ENCODE measurements around the gene DPYSL4.
"Not testable (repeated sequence)": the region's sequence is repeated elsewhere in the genome, so short reads cannot be mapped to it uniquely, and the experiment has no call there.

Gene DPYSL4

DNA sequence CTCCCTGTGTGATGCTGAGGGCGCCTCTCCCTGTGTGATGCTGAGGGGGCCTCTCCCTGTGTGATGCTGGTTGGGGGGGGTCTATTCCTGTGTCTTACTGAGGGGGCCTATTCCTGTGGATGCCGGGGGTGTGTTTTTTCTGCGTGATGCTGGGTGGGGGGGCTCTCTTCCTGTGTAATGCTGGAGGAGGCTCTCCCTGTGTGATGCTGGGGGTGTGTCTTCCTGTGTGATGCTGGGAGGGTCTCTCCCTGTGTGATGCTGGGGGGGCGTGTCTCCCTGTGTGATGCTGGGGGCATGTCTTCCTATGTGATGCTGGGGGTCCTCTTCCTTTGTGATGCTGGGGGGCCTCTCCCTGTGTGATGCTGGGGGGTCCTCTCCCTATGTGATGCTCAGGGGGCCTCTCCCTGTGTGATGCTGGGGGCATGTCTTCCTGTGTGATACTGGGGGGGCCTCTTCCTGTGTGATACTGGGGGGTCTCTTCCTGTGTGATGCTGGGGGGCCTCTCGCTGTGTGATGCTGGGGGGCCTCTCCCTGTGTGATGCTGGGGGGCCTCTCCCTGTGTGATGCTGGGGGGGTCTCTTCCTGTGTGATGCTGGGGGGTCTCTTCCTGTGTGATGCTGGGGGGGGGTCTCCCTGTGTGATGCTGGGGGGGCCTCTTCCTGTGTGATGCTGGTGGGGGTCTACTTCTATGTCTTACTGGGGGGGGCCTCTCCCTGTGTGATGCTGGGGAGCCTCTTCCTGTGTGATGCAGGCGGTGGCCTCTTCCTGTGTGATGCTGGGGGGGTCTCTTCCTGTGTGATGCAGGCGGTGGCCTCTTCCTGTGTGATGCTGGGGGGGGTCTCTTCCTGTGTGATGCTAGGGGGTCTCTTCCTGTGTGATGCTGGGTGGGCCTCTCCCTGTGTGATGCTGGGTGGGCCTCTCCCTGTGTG, 27.2 kb upstream of the DPYSL4 start:
- not testable (repeated sequence) for H3K9me3 ChIP-seq (replicated peaks; ENCODE audit: low read length); H3K4me3 ChIP-seq (ENCODE audit: low read length); H3K9ac ChIP-seq (ENCODE audit: low read depth, low read length); H3K4me2 ChIP-seq (ENCODE audit: low read length); H3K4me1 ChIP-seq (ENCODE audit: control insufficient read depth, insufficient read depth, low read length); H3K27me3 ChIP-seq (ENCODE audit: control insufficient read depth, insufficient read depth, low read length); H3K36me3 ChIP-seq (ENCODE audit: insufficient read depth, low read length)

DNA sequence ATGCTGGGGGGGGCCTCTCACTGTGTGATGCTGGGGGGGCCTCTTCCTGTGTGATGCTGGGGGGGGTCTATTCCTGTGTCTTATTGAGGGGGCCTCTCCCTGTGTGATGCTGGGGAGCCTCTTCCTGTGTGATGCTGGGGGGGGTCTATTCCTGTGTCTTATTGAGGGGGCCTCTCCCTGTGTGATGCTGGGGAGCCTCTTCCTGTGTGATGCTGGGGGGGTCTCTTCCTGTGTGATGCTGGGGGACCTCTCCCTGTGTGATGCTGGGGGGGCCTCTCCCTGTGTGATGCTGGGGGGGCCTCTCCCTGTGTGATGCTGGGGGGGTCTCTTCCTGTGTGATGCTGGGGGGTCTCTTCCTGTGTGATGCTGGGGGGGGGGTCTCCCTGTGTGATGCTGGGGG, 26.5 kb upstream of the DPYSL4 start:
- H3K4me2 ChIP-seq (ENCODE audit: low read length); H3K36me3 ChIP-seq (ENCODE audit: insufficient read depth, low read length); H3K4me3 ChIP-seq (ENCODE audit: low read length); H3K9me3 ChIP-seq (replicated peaks; ENCODE audit: low read length); H3K4me1 ChIP-seq (ENCODE audit: control insufficient read depth, insufficient read depth, low read length); H3K27me3 ChIP-seq (ENCODE audit: control insufficient read depth, insufficient read depth, low read length); H3K9ac ChIP-seq (ENCODE audit: low read depth, low read length): not testable (repeated sequence)

DNA sequence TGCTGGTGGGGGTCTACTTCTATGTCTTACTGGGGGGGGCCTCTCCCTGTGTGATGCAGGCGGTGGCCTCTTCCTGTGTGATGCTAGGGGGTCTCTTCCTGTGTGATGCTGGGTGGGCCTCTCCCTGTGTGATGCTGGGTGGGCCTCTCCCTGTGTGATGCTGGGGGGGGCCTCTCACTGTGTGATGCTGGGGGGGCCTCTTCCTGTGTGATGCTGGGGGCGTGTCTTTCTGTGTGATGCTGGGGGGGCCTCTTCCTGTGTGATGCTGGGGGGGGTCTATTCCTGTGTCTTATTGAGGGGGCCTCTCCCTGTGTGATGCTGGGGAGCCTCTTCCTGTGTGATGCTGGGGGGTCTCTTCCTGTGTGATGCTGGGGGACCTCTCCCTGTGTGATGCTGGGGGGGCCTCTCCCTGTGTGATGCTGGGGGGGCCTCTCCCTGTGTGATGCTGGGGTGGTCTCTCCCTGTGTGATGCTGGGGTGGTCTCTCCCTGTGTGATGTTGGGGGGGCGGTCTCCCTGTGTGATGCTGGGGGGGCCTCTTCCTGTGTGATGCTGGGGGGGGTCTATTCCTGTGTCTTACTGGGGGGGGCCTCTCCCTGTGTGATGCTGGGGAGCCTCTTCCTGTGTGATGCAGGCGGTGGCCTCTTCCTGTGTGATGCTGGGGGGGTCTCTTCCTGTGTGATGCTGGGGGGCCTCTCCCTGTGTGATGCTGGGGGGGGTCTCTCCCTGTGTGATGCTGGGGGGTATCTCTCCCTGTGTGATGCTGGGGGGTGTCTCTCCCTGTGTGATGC, 25.7 kb upstream of the DPYSL4 start:
- H3K9ac ChIP-seq (ENCODE audit: low read depth, low read length); H3K4me3 ChIP-seq (ENCODE audit: low read length); H3K4me1 ChIP-seq (ENCODE audit: control insufficient read depth, insufficient read depth, low read length); H3K9me3 ChIP-seq (replicated peaks; ENCODE audit: low read length); H3K4me2 ChIP-seq (ENCODE audit: low read length); H3K36me3 ChIP-seq (ENCODE audit: insufficient read depth, low read length); H3K27me3 ChIP-seq (ENCODE audit: control insufficient read depth, insufficient read depth, low read length): not testable (repeated sequence)

DNA sequence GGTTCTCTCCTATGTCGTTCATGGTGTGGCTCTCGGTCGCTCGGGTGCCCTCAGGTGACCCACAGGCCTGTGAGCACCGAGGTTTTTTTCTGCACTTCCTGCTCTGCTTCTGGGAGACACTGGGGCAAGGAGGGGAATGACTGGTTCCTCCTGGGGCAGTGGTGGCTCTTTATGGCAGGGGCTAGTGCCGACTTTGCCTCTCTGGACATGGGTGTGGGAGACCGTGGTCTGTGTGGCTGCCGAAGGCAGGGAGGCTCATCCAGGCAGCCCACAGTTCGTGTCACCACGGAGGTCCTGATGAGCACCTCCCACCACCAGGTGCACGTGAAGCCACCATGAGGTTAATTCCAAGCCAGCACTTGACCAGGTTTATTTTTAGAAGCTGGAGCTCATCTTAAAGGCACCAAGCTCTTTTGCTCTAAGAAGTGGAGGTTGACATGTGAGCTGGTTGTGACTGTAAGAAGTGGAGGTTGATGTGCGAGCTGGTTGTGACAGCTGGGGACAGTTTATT, 24.7 kb upstream of the DPYSL4 start:
- Histone ChIP-seq H3K9me3 (replicated peaks; ENCODE audit: low read length) (no peaks in the 10 kb centered on the region), H3K9ac (ENCODE audit: low read depth, low read length) (no peak overlapping the region), H3K4me2 (ENCODE audit: low read length) (no peak overlapping the region), H3K4me1 (ENCODE audit: control insufficient read depth, insufficient read depth, low read length) (no peaks in the 10 kb centered on the region), H3K27me3 (ENCODE audit: control insufficient read depth, insufficient read depth, low read length) (peaks cover 5% of the 10 kb centered on the region), H3K4me3 (ENCODE audit: low read length) (no peak overlapping the region), H3K36me3 (ENCODE audit: insufficient read depth, low read length) (no peaks in the 10 kb centered on the region)

DNA sequence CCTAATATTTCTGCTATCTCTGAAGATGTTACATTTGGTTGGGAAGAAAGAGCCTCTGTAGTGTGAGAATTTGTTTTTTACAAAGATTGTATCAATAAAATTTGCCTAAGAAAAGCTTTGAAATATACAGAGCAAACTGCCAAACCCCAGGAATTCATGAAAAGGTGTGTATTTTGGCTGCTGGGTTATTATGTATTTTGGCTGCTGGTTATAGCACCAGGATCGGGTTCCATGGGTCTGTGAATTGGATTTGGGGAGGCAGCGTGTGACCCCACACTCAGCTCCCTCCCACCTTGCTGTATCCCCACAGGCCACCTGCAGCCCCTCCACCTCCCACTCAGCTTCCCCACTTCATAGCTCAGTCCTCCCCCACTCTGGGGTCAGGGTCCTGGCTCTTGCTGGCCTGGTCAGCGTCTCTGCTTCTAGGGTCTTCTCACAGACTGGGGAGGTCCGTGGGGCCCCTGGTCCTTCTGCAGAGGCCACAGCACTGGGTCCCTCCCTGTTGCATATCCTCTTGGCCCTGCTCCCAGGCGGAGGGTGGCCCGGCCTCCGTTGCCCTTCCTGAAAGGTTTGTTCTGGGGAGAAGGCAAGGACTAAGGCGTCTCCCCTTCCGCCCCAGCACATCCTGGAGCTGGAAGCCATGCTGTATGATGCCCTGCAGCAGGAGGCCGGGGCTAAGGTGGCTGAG, 24.0 kb upstream of the DPYSL4 start:
- Histone ChIP-seq H3K4me1 (ENCODE audit: control insufficient read depth, insufficient read depth, low read length) (no peaks in the 10 kb centered on the region), H3K27me3 (ENCODE audit: control insufficient read depth, insufficient read depth, low read length) (peaks cover 4% of the 10 kb centered on the region), H3K9ac (ENCODE audit: low read depth, low read length) (no peak overlapping the region), H3K4me2 (ENCODE audit: low read length) (no peak overlapping the region), H3K4me3 (ENCODE audit: low read length) (no peak overlapping the region), H3K9me3 (replicated peaks; ENCODE audit: low read length) (no peaks in the 10 kb centered on the region), H3K36me3 (ENCODE audit: insufficient read depth, low read length) (no peaks in the 10 kb centered on the region)

DNA sequence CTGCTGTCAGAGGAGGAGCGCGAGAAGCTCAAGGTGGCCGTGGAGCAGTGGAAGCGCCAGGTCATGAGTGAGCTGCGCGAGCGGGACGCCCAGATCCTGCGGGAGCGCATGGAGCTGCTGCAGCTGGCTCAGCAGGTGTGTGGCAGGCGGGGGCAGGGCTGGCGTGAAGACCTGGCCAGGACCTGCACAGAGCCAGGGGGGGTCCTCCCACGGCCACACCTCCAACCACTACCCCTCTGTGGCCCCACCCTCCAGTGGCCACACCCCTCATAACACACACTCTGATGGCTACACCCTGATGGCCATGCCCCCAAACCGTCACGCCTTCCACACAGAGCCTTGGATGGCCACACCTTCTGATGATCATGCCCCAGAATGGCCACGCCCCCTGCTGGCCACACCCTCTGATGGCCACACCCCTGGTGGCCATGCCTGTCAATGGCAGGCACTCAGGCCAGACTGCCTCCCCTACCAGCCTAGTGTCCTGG, 23.4 kb upstream of the DPYSL4 start:
- no peaks in the 10 kb centered on the region for H3K9me3 ChIP-seq (replicated peaks; ENCODE audit: low read length)
- peaks cover 4% of the 10 kb centered on the region for H3K27me3 ChIP-seq (ENCODE audit: control insufficient read depth, insufficient read depth, low read length)
- no peaks in the 10 kb centered on the region for H3K4me1 ChIP-seq (ENCODE audit: control insufficient read depth, insufficient read depth, low read length)
- no peaks in the 10 kb centered on the region for H3K36me3 ChIP-seq (ENCODE audit: insufficient read depth, low read length)
- no peak overlapping the region for H3K4me3 ChIP-seq (ENCODE audit: low read length)
- no peak overlapping the region for H3K4me2 ChIP-seq (ENCODE audit: low read length)
- no peak overlapping the region for H3K9ac ChIP-seq (ENCODE audit: low read depth, low read length)

DNA sequence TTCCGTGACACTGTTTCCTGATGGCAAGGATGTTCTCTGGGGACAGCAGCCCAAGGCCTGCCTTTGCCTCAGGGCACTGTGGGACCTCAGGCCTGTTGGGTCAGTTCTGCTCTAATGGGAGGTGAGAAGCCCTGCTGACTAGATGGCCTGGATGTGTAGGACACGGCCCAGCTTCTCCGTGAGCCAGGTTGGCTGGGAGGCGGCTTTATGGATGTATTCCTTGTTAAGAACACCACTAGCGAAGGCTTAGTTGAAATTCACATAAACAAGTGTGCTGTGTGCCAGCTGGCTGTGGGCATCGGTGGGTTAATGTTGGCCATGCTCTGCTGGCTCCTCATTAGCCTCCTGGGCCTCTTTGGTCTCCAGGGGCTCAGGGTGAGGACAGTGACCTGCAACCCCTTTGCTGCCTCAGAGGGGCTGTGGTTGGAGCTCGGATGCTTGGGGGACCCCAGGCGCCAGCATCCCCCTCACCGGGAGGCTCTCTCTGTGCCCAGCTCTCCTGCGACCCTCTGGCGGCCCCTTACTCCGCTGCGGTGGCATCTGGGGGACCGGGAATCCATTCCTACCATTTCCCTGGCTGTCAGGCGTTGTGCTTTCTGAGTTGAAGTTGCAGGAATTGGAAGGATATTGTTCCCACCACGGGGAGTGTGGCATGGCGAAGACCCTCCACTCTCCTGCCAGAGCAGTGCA, 22.8 kb upstream of the DPYSL4 start:
- Histone ChIP-seq H3K9me3 (replicated peaks; ENCODE audit: low read length) (no peaks in the 10 kb centered on the region), H3K4me3 (ENCODE audit: low read length) (no peak overlapping the region), H3K9ac (ENCODE audit: low read depth, low read length) (no peak overlapping the region), H3K27me3 (ENCODE audit: control insufficient read depth, insufficient read depth, low read length) (peaks cover 4% of the 10 kb centered on the region), H3K36me3 (ENCODE audit: insufficient read depth, low read length) (no peaks in the 10 kb centered on the region), H3K4me2 (ENCODE audit: low read length) (no peak overlapping the region), H3K4me1 (ENCODE audit: control insufficient read depth, insufficient read depth, low read length) (no peaks in the 10 kb centered on the region)

DNA sequence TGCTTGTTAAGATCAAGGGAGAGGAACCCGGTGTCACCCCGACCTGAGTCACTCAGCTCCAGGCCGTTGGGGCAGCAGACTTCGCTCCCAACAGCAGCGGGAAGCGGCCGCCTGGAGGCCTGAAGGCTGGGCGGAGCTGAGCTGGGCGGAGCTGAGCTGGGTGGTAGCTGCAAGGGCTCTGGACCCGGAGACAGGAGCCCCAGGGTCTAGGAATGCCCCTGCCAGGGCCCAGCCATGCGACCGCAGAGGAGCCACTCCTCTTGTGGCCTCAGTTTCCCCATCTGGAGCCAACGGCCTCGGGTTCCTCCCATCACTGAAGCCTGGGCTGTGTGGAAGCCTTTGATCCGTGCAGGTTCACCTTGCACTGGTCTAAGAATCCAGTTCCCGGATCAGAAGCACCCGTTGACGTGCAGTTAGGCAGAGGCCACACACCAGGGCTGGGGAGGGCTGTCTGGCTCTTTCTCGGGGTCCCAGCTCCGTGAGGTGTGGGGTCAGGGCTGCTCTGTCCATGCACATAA, 21.9 kb upstream of the DPYSL4 start:
- no peak overlapping the region for H3K9ac ChIP-seq (ENCODE audit: low read depth, low read length)
- no peak overlapping the region for H3K4me3 ChIP-seq (ENCODE audit: low read length)
- H3K4me2 ChIP-seq (ENCODE audit: low read length) = no peak overlapping the region
- no peaks in the 10 kb centered on the region for H3K36me3 ChIP-seq (ENCODE audit: insufficient read depth, low read length)
- H3K27me3 ChIP-seq (ENCODE audit: control insufficient read depth, insufficient read depth, low read length) = peaks cover 4% of the 10 kb centered on the region
- H3K4me1 ChIP-seq (ENCODE audit: control insufficient read depth, insufficient read depth, low read length) = no peaks in the 10 kb centered on the region
- H3K9me3 ChIP-seq (replicated peaks; ENCODE audit: low read length) = no peaks in the 10 kb centered on the region

DNA sequence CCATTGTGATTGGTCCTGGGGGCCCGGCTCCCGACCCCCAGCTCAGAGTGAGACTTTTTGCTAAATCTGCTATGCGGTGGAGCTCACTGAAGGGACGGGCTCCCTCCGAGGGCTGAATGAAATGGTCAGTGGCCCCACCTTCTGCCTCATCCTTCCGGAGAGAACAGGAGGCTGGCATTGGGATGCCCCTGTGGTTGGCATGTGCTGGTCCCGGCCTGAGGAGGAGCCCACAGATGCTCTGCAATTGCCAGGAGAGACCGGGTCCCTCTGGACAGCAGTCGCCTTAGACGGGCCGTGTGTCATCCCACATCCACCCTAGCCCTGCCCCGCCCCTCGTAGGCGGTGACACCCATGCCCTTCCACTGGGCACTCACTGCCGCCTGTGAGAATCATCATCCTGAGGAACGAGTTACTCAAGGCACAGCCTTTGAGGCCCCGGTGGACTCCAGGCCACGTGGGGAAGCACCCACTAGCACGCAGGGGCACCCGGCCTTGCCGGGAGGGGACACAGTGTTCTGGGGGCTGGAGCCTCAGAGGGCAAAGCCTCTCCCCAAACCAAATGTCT, 21.2 kb upstream of the DPYSL4 start:
- Histone ChIP-seq H3K4me2 (ENCODE audit: low read length) (no peak overlapping the region), H3K4me3 (ENCODE audit: low read length) (no peak overlapping the region), H3K9me3 (replicated peaks; ENCODE audit: low read length) (no peaks in the 10 kb centered on the region), H3K4me1 (ENCODE audit: control insufficient read depth, insufficient read depth, low read length) (no peaks in the 10 kb centered on the region), H3K36me3 (ENCODE audit: insufficient read depth, low read length) (no peaks in the 10 kb centered on the region), H3K9ac (ENCODE audit: low read depth, low read length) (no peak overlapping the region), H3K27me3 (ENCODE audit: control insufficient read depth, insufficient read depth, low read length) (peaks cover 4% of the 10 kb centered on the region)

DNA sequence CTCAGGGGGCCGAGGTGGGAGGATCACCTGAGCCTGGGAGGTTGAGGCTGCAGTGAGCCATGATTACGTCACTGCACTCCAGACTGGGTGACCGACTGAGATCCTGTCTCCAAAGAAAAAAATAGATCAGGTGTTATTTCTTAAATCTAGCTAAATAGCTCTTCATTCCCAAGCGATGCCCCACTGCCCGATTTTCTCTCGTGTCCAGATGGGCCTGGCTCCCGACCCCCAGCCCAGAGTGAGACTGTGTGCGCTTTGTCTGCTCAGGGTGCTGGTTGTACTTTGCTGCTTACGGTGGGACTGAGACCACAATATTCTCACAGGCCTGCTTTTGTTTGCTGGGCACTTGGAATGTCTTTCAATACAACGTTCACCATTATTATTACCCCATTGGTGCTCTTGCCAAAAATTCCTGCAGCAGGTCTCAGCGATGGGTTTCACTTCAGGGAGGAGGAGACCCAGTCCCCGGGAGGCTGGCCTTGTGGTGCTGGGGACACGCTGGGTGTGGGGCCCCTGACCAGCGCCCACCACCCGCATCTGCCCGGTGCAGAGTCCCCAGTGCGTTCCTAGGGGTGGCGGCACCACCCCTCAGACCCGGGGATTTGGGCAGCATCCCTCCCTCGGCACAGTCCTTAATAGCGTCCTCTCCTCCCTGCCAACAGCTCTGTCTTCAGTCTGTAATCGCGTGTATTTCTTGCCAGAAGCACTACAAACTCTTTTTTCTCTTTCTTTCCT, 20.4 kb upstream of the DPYSL4 start:
- H3K4me2 ChIP-seq (ENCODE audit: low read length) = no peak overlapping the region
- peaks cover 4% of the 10 kb centered on the region for H3K27me3 ChIP-seq (ENCODE audit: control insufficient read depth, insufficient read depth, low read length)

More for the DNA sequence above, 20.4 kb upstream of the DPYSL4 start:
- no peaks in the 10 kb centered on the region for H3K36me3 ChIP-seq (ENCODE audit: insufficient read depth, low read length)
- no peaks in the 10 kb centered on the region for H3K9me3 ChIP-seq (replicated peaks; ENCODE audit: low read length)
- no peak overlapping the region for H3K4me3 ChIP-seq (ENCODE audit: low read length)
- no peaks in the 10 kb centered on the region for H3K4me1 ChIP-seq (ENCODE audit: control insufficient read depth, insufficient read depth, low read length)
- no peak overlapping the region for H3K9ac ChIP-seq (ENCODE audit: low read depth, low read length)
